Breast epithelium (tissue), 3 donors: Measurements from ENCODE around the gene TRNT1.

ENCODE experiments used
- POLR2AphosphoS5 ChIP-seq, 3 donors: sonication (generic); formaldehyde crosslinking; IDR thresholded peaks; one replicate each; pipeline ENCODE4 v1.6.1; 2017; ENCODE audit warnings: antibody characterized with exemption in 3 of 3
- TF ChIP-seq, protein P1 (sequence below), 3 donors: fragments of 450-650 bp; IDR thresholded peaks; one replicate each; pipeline ENCODE4 v1.5.1; 2016 to 2017; ENCODE audit warnings: antibody characterized with exemption in 3 of 3, mild to moderate bottlenecking in 3 of 3, moderate library complexity in 3 of 3

DNA sequence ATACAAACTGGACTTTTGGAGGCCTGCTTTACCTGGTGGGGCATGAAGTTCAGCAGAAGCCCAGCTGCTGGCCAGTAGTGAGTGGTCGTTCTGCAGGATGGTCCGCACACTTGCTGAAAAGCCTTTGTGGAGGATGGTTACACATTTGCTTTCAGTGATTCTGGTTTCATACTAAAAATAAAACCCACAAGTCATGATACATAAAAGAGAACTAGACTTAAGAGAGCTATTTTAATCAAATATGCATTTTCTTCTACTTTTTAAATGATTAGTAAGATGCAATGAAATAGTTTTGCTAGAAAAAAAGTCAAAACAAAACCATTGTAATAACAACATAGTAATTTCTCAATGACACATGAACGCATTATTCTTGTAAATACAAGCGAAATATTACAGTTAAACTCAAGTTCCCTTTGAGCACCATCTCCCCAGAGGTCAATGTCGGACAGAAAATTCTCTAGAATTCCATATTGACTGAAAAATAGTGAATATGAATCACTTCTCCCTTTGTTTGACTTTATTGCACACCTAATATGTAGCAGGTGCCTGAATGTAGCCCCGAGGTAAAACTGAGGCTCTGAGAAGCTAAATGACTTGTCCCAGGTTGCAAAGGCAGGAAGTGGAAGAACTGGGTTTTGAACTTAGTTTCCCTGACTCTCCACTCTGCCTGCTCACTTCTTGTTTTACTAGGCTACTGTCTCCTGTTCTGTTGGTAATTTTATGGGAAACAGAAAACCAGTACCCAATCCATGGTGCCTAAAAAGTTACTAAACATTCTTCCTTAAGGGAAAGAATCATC is 24.9 kb upstream of the TRNT1 start:
- no peak for TF ChIP-seq POLR2AphosphoS5 (IDR thresholded peaks at IDR 0.05)
- TF ChIP-seq, protein P1, sequence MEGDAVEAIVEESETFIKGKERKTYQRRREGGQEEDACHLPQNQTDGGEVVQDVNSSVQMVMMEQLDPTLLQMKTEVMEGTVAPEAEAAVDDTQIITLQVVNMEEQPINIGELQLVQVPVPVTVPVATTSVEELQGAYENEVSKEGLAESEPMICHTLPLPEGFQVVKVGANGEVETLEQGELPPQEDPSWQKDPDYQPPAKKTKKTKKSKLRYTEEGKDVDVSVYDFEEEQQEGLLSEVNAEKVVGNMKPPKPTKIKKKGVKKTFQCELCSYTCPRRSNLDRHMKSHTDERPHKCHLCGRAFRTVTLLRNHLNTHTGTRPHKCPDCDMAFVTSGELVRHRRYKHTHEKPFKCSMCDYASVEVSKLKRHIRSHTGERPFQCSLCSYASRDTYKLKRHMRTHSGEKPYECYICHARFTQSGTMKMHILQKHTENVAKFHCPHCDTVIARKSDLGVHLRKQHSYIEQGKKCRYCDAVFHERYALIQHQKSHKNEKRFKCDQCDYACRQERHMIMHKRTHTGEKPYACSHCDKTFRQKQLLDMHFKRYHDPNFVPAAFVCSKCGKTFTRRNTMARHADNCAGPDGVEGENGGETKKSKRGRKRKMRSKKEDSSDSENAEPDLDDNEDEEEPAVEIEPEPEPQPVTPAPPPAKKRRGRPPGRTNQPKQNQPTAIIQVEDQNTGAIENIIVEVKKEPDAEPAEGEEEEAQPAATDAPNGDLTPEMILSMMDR (IDR thresholded peaks at IDR 0.05): no peak
